ENCODE results near the gene FKBP8. TPM values are rescaled to one million over a fixed set of nuclear protein-coding genes. Genes with fewer than 3 reads are reported as not detected.
A peak's percentile ranks its signal among the peaks of the same experiment; 100 is the strongest.

Gene FKBP8
- total and polyA plus RNA-seq, 8 donors, result 87.8 to 819 (median 223) TPM

DNA sequence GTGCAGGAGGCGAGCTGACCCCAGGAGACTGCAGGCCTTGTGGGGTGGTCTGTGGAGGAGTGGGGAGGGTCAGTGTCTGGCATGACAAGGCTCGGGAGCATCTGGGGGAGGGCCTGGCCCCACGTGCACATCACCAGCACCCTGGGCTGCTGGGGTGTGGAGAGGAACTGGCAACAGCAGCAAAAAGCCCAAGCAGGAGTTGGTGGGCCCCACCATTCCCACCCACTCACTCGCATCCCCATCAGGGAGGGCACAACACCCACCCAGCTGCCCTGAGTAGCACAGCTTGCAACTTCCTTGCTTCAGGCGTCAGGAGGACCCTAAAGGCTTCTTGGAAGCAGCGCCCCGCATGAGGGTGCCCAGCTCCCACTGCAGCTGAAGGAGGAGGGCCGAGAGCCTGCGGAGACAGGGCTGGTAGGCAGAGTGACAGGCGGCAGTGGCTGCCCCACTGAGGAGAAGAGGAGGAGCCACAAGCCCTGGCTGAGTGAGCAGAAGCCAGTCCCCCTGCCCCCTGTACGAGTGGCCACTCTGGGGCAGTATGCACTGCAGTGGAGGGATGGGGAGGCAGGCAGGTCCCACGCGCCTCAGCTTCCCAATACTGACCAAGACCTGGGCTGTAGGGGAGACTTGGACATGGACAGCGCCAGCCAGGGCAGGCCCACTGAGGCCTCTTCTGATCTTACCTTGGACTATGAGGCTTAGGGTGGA is 48.0 kb downstream of the FKBP8 start:
- no peaks in the 10 kb centered on the region for H3K36me3 ChIP-seq
- intact Hi-C loops (cut with DNase I; ENCODE audit: low total_unique reads), result no loop called here
- no peaks in the 10 kb centered on the region for H3K9me3 ChIP-seq
- peak overlapping the region in 4 of 5 donors; percentile 50 to 72 (median 69) for H3K27ac ChIP-seq
- DNase-seq, result no peak
- peaks cover 62 to 89% (median 82%) of the 10 kb centered on the region in 4 donors for H3K4me1 ChIP-seq
- no peak for TF ChIP-seq POLR2AphosphoS5 (IDR thresholded peaks at IDR 0.05)
- TF ChIP-seq POLR2A (IDR thresholded peaks at IDR 0.05), result no peak
- TF ChIP-seq, protein P1, sequence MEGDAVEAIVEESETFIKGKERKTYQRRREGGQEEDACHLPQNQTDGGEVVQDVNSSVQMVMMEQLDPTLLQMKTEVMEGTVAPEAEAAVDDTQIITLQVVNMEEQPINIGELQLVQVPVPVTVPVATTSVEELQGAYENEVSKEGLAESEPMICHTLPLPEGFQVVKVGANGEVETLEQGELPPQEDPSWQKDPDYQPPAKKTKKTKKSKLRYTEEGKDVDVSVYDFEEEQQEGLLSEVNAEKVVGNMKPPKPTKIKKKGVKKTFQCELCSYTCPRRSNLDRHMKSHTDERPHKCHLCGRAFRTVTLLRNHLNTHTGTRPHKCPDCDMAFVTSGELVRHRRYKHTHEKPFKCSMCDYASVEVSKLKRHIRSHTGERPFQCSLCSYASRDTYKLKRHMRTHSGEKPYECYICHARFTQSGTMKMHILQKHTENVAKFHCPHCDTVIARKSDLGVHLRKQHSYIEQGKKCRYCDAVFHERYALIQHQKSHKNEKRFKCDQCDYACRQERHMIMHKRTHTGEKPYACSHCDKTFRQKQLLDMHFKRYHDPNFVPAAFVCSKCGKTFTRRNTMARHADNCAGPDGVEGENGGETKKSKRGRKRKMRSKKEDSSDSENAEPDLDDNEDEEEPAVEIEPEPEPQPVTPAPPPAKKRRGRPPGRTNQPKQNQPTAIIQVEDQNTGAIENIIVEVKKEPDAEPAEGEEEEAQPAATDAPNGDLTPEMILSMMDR (IDR thresholded peaks at IDR 0.05), result no peak
- no peak for TF ChIP-seq EP300 (IDR thresholded peaks at IDR 0.05)
- WGBS, 5 donors, result 72 to 87% (median 84%) methylated on average over 11 to 14 of the region's 14 CpGs
- no peaks in the 10 kb centered on the region for H3K27me3 ChIP-seq
- peak overlapping the region in 1 of 4 donors; percentile 11 for H3K4me3 ChIP-seq

DNA sequence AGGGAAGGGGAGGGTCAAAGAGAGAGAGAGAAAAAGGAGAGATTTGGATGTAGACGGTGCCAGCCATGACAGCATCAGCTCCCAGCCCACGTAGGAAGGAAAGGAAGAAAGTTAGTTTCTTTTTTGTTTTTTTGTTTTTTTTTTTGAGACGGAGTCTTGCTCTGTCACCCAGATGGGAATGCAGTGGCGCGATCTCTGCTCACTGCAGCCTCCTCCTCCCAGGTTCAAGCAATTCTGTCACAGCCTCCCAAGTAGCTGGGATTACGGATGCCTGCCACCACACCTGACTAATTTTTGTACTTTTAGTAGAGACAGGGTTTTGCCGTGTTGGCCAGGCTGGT is 49.1 kb downstream of the FKBP8 start:
- WGBS, 5 donors, result 57 to 74% (median 63%) methylated on average over 7 of the region's 7 CpGs
- no peak overlapping the region for H3K4me3 ChIP-seq
- peaks cover 63 to 89% (median 79%) of the 10 kb centered on the region in 4 donors for H3K4me1 ChIP-seq
- H3K27me3 ChIP-seq, result no peaks in the 10 kb centered on the region
- H3K27ac ChIP-seq, result peak overlapping the region in 4 of 5 donors; percentile 50 to 72 (median 69)
- H3K9me3 ChIP-seq, result no peaks in the 10 kb centered on the region
- DNase-seq, result peak in 1 of 2 donors; percentile 46
- no peaks in the 10 kb centered on the region for H3K36me3 ChIP-seq
- TF ChIP-seq POLR2AphosphoS5 (IDR thresholded peaks at IDR 0.05), result no peak
- intact Hi-C loops (cut with DNase I; ENCODE audit: low total_unique reads), result no loop called here

DNA sequence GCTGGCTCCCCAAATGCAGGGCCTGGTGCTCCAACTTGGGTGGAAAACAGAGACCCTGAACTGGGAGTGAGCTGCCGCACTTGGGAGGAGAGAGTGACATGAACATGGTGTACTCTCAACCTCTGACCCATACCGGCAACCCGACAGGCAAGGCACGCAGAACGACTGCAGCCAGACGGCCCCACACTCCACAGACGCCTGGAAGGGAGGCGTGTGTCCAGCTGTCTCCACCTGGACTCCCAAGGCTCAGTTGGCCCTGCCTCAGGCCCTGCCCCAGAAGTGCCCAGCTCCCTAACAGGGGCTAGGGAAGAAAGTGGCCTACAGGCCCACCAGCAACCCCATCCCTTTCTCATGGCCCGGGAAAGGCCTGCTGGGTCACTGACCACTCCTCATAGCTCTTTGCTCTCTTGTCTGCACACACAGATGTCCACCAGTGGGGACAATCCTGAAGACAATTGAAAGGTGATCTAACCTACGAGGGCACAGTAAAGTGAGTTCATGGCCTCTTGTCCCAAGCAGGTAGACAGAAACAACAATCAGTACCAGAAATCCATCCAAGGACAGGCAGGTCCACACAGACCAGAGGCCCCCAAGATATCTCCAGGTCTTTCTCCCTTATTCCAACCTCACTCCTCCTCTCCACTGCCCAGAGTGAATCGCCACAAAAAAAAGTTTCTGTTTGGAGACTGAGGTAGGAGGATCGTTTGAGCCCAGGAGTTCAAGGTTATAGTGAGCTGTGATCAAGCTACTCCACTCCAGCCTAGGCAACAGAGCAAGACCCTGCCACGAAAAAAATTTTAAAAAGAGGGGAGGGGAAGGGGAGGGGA is 49.7 kb downstream of the FKBP8 start:
- no peak for DNase-seq
- no peak overlapping the region for H3K4me3 ChIP-seq
- TF ChIP-seq POLR2AphosphoS5 (IDR thresholded peaks at IDR 0.05) (peak in 2 of 3 donors; percentile 16 to 24), EP300 (IDR thresholded peaks at IDR 0.05) (no peak)
- peak overlapping the region; percentile 12 to 72 (median 68) for H3K27ac ChIP-seq
- H3K4me1 ChIP-seq, result peaks cover 63 to 89% (median 79%) of the 10 kb centered on the region in 4 donors
- no peaks in the 10 kb centered on the region for H3K36me3 ChIP-seq
- no peaks in the 10 kb centered on the region for H3K9me3 ChIP-seq
- intact Hi-C loops (cut with DNase I; ENCODE audit: low total_unique reads), result no loop called here
- WGBS, 5 donors, result 61 to 73% (median 70%) methylated on average over 6 to 13 of the region's 13 CpGs
- no peaks in the 10 kb centered on the region for H3K27me3 ChIP-seq

DNA sequence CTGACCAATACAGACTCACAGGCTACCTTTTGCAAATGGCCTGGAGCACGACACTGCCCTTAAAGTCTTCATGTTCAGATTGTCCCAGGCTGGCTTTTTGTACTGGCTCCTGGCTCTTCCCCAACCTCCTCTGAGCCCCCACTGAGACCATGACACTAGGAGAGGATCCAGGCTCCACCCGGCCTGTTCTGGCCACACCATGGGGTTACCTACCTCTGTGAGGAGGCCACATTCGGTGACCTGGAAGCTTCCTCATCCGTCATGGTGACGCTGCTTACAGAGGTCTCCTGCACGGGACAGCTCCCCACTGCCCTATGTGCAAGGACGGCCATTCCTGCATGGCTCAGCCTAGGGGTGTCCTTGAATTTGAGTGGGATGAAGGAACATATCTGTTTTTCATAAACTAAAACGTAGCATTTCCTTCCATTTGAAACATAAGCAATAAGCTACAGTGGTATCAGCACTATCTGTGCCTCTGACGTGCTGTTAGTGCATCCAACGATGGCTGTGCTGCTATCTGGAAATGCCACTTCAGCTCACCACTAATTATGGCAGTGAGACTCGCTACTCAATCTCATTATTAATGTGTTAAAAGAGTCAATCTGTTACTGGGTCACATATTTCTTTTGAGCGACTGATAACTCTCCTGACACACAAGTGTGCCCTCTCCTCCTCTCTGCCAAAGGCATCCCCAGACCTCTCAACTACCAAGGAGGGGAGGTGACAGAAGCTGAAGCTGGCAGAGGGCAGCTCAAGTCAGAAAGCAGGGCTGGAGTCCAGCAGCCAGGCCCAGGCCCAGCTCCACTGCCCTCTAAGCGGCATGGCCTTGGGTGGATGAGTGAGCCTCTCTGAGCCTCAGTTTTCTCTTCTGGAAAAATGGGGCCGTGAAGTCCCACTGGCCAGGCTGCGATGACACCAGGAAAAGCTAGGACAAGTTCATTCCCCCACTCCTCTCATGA is 51.1 kb downstream of the FKBP8 start:
- intact Hi-C loops (cut with DNase I; ENCODE audit: low total_unique reads), result no loop called here
- no peak for TF ChIP-seq POLR2AphosphoS5 (IDR thresholded peaks at IDR 0.05)
- TF ChIP-seq, protein P1 (IDR thresholded peaks at IDR 0.05), result no peak
- TF ChIP-seq POLR2A (IDR thresholded peaks at IDR 0.05), result no peak
- TF ChIP-seq EP300 (IDR thresholded peaks at IDR 0.05), result no peak
- H3K27me3 ChIP-seq, result no peaks in the 10 kb centered on the region
- no peak for DNase-seq
- peaks cover 73 to 89% (median 82%) of the 10 kb centered on the region in 4 donors for H3K4me1 ChIP-seq
- H3K27ac ChIP-seq, result peak overlapping the region in 3 of 5 donors; percentile 68 to 72 (median 70)
- no peaks in the 10 kb centered on the region for H3K36me3 ChIP-seq
- WGBS, 5 donors, result 85 to 90% (median 87%) methylated on average over 13 to 15 of the region's 15 CpGs
- no peak overlapping the region for H3K4me3 ChIP-seq
- H3K9me3 ChIP-seq, result no peaks in the 10 kb centered on the region

DNA sequence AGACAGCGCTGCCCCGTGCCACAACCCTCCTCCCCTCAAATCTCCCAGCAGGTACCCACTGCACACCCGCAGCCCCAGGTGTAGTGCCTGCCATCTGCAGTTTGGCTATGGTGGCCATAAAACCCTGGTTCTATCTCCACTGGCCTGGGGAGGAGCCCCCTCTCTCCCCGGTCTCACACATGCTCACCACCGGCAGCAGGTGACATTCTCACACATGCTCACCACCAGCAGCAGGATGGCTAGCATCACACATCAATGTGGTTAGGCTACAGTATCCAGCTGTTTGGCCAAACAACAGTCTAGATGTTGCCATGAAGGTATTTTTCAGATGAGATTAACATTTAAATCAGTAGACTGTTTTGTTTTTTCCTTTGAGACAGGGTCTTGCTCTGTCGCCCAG is 52.6 kb downstream of the FKBP8 start:
- WGBS, 5 donors, result 88 to 97% (median 89%) methylated on average over 5 to 6 of the region's 6 CpGs
- intact Hi-C loops (cut with DNase I; ENCODE audit: low total_unique reads), result no loop called here
- H3K36me3 ChIP-seq, result no peaks in the 10 kb centered on the region
- no peak for TF ChIP-seq POLR2AphosphoS5 (IDR thresholded peaks at IDR 0.05)
- TF ChIP-seq, protein P1 (IDR thresholded peaks at IDR 0.05), result no peak
- H3K27me3 ChIP-seq, result no peaks in the 10 kb centered on the region
- no peak for DNase-seq
- H3K9me3 ChIP-seq, result no peaks in the 10 kb centered on the region
- no peak overlapping the region for H3K4me3 ChIP-seq
- H3K4me1 ChIP-seq, result peaks cover 72 to 89% (median 82%) of the 10 kb centered on the region in 4 donors
- no peak overlapping the region for H3K27ac ChIP-seq
